ENCODE data around the gene DEDD. TPM values are rescaled to one million over a fixed set of nuclear protein-coding genes. Genes with fewer than 3 reads are reported as not detected.

DEDD gene
- total and polyA plus RNA-seq, 11 donors: 13.8 to 38.8 (median 26.5) TPM

DNA sequence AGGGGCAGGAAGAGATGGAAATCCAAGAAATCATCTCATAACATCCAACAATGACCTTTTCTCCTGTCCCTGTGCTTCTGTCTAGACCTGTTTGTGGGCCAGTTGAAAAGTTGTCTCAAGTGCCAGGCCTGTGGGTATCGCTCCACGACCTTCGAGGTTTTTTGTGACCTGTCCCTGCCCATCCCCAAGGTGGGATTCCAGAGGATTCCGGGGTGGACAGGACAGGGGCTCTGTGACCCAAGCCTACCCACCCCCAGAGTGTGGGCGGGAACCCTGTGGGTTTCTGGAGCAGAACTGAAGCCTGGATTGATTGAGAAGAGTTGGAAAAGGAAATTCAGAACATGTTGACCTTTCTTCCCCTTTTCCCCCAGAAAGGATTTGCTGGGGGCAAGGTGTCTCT is 31.3 kb upstream of the DEDD start:
- Histone ChIP-seq H3K9me3 (no peaks in the 10 kb centered on the region), H3K36me3 (peaks cover 0 to 47% (median 35%) of the 10 kb centered on the region in 9 donors), H3K27ac (no peak overlapping the region), H3K4me1 (peaks cover 0 to 50% (median 40%) of the 10 kb centered on the region in 12 donors), H3K4me3 (no peak overlapping the region), H3K27me3 (no peaks in the 10 kb centered on the region)
- ATAC-seq (no peak), DNase-seq (no peak)
- intact Hi-C loops (cut with DNase I): no loop called here
- TF ChIP-seq, protein P1, sequence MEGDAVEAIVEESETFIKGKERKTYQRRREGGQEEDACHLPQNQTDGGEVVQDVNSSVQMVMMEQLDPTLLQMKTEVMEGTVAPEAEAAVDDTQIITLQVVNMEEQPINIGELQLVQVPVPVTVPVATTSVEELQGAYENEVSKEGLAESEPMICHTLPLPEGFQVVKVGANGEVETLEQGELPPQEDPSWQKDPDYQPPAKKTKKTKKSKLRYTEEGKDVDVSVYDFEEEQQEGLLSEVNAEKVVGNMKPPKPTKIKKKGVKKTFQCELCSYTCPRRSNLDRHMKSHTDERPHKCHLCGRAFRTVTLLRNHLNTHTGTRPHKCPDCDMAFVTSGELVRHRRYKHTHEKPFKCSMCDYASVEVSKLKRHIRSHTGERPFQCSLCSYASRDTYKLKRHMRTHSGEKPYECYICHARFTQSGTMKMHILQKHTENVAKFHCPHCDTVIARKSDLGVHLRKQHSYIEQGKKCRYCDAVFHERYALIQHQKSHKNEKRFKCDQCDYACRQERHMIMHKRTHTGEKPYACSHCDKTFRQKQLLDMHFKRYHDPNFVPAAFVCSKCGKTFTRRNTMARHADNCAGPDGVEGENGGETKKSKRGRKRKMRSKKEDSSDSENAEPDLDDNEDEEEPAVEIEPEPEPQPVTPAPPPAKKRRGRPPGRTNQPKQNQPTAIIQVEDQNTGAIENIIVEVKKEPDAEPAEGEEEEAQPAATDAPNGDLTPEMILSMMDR (IDR thresholded peaks at IDR 0.05): no peak
- WGBS, 4 donors: 92 to 95% (median 93%) methylated on average over 5 of the region's 5 CpGs

DNA sequence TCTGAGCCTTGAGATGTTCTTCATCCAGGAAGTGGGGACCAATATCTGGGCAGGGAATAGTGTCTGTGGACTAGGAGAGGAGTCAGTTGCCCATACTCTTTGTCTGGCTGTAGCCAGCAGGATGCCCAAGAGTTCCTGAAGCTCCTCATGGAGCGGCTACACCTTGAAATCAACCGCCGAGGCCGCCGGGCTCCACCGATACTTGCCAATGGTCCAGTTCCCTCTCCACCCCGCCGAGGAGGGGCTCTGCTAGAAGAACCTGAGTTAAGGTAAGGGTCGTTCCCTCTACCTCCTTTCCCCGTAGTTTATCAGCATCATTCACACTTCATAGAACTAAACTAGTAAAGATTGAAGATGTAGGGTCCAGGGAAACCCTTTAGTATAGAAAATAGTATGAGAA is 30.3 kb upstream of the DEDD start:
- intact Hi-C loops (cut with DNase I): no loop called here
- no peaks in the 10 kb centered on the region for H3K9me3 ChIP-seq
- H3K27me3 ChIP-seq: no peaks in the 10 kb centered on the region
- ATAC-seq (no peak), DNase-seq (no peak)
- peaks cover 0 to 52% (median 43%) of the 10 kb centered on the region in 12 donors for H3K4me1 ChIP-seq
- H3K4me3 ChIP-seq: no peak overlapping the region
- WGBS, 4 donors: 89 to 96% (median 94%) methylated on average over 10 of the region's 10 CpGs
- H3K27ac ChIP-seq: no peak overlapping the region
- TF ChIP-seq, protein P1 (IDR thresholded peaks at IDR 0.05): no peak
- no peak for TF ChIP-seq POLR2A (IDR thresholded peaks at IDR 0.05)
- peaks cover 0 to 44% (median 32%) of the 10 kb centered on the region in 9 donors for H3K36me3 ChIP-seq

DNA sequence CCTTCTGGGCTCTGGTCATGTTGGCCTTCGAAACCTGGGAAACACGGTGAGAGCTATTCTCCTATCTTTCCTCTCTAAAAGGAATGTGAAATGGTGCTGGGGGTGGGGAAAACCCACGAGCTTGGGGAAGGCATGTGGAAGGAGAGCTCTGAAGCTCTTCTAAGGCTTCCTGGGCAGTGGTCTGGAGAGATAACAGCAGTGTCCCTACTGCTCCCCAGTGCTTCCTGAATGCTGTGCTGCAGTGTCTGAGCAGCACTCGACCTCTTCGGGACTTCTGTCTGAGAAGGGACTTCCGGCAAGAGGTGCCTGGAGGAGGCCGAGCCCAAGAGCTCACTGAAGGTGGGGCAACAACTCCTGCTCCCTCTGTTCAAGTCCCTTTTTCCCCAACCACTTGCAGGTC is 29.6 kb upstream of the DEDD start:
- ATAC-seq (no peak), DNase-seq (no peak)
- WGBS, 4 donors: 50 to 70% (median 57%) methylated on average over 6 to 7 of the region's 7 CpGs
- no peaks in the 10 kb centered on the region for H3K9me3 ChIP-seq
- intact Hi-C loops (cut with DNase I): no loop called here
- peaks cover 0 to 52% (median 40%) of the 10 kb centered on the region in 9 donors for H3K36me3 ChIP-seq
- H3K27me3 ChIP-seq: no peaks in the 10 kb centered on the region
- H3K4me3 ChIP-seq: no peak overlapping the region
- H3K4me1 ChIP-seq: peaks cover 0 to 47% (median 36%) of the 10 kb centered on the region in 12 donors
- no peak overlapping the region for H3K27ac ChIP-seq
- TF ChIP-seq POLR2A (IDR thresholded peaks at IDR 0.05): no peak
- TF ChIP-seq, protein P1 (IDR thresholded peaks at IDR 0.05): no peak

DNA sequence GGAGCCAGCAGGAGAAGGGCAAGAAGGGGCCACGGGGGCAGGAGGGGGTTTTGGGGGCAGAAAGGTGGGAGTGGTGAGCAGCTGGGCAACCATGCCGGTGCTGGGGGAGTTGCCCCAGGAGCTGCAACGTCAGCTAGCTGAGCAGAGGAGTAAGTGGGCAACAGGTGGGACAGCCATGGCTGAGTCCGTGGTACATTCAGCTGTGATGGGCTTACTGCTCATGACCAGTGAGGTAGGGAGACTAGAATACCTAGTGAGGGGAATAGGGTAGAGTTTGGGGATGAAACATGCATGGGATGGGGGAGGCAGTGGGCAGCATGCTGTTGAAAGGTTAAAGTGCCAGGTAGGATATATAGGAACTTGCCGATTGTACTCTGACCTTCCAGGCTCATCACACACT is 29.2 kb upstream of the DEDD start:
- peaks cover 0 to 43% (median 33%) of the 10 kb centered on the region in 12 donors for H3K4me1 ChIP-seq
- no peak for TF ChIP-seq POLR2A (IDR thresholded peaks at IDR 0.05)
- TF ChIP-seq, protein P1 (IDR thresholded peaks at IDR 0.05): no peak
- H3K27ac ChIP-seq: no peak overlapping the region
- DNase-seq: no peak
- WGBS, 4 donors: 76 to 81% (median 79%) methylated on average over 5 of the region's 5 CpGs
- peaks cover 0 to 56% (median 44%) of the 10 kb centered on the region in 9 donors for H3K36me3 ChIP-seq
- H3K4me3 ChIP-seq: no peak overlapping the region
- no peaks in the 10 kb centered on the region for H3K27me3 ChIP-seq
- ATAC-seq: no peak
- H3K9me3 ChIP-seq: no peaks in the 10 kb centered on the region
- intact Hi-C loops (cut with DNase I): loop anchor here in 1 of 10 donors (2.0 kb wide), 1 partner anchor 63 kb away; no protein-coding TSS in a partner anchor

Measured in heart left ventricle (tissue), 16 donors.